Suprapubic skin (tissue), 4 donors: ENCODE measurements around the gene PRTFDC1. TPM values are rescaled to one million over a fixed set of nuclear protein-coding genes. Genes with fewer than 3 reads are reported as not detected.

Experiments
- DNase-seq, 2 donors: peaks; one replicate each; pipeline ENCODE4 v3.0.0-alpha.2; 2019; ENCODE audit warnings: low spot score in 2 of 2
- H3K27ac ChIP-seq: fragments of 200-600 bp; sonication (generic); one replicate; pipeline ENCODE4 v1.5.1; 2019
- H3K27me3 ChIP-seq: fragments of 200-600 bp; sonication (generic); one replicate; pipeline ENCODE4 v1.5.1; 2019
- H3K36me3 ChIP-seq: fragments of 200-600 bp; sonication (generic); one replicate; pipeline ENCODE4 v1.5.1; 2019
- H3K4me1 ChIP-seq: fragments of 200-600 bp; sonication (generic); one replicate; pipeline ENCODE4 v1.5.1; 2019
- H3K4me3 ChIP-seq: fragments of 200-600 bp; sonication (generic); one replicate; pipeline ENCODE4 v1.5.1; 2019; ENCODE audit warnings: mild to moderate bottlenecking
- H3K9me3 ChIP-seq: fragments of 200-600 bp; sonication (generic); one replicate; pipeline ENCODE4 v1.5.1; 2019
- EP300 ChIP-seq: sonication (generic); formaldehyde crosslinking; IDR thresholded peaks from one replicate; pipeline ENCODE4 v1.6.1; 2017; ENCODE audit warnings: antibody characterized with exemption
- POLR2A ChIP-seq, 2 donors: fragments of 450-650 bp; IDR thresholded peaks; one replicate each; pipeline ENCODE4 v1.6.1; 2017; ENCODE audit warnings: antibody characterized with exemption in 2 of 2, mild to moderate bottlenecking in 2 of 2, moderate library complexity in 2 of 2
- POLR2AphosphoS5 ChIP-seq, 3 donors: sonication (generic); formaldehyde crosslinking; IDR thresholded peaks; one replicate each; pipeline ENCODE4 v1.6.1; 2017; ENCODE audit warnings: antibody characterized with exemption in 3 of 3
- WGBS: methylation state at CpG from one replicate; pipeline ENCODE4 v1.1.5; 2018; 5-methylcytosine and 5-hydroxymethylcytosine counted together
- total RNA-seq, 4 donors: library from RNA; depleted of rRNA; stranded (reverse); fragments of >200 nt; gene quantifications; one replicate each; pipeline ENCODE4 v1.1.0, GENCODE V29; 2016
- TF ChIP-seq, protein P1 (sequence below), 2 donors: fragments of 200-600 bp in 1 of 2; fragments of 450-650 bp in 1 of 2; sonication (generic) in 1 of 2; IDR thresholded peaks; one replicate each; pipeline ENCODE4 v1.5.1; 2016 to 2019; ENCODE audit warnings: antibody characterized with exemption in 2 of 2, mild to moderate bottlenecking in 1 of 2, moderate library complexity in 1 of 2

The PRTFDC1 gene, protein sequence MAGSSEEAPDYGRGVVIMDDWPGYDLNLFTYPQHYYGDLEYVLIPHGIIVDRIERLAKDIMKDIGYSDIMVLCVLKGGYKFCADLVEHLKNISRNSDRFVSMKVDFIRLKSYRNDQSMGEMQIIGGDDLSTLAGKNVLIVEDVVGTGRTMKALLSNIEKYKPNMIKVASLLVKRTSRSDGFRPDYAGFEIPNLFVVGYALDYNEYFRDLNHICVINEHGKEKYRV
- under 1 TPM; 0.40 to 0.76 (median 0.69) TPM for total RNA-seq

GRCh38 chr10:24952143-24952706, at the start of gene PRTFDC1:
Gene PRTFDC1, minus strand, starts transcription at chr10:24952606. Its CDS starts 31 bp downstream, at chr10:24952575.
- peak; percentile 69 to 86 for DNase-seq
- H3K9me3 ChIP-seq: no peaks in the 10 kb centered on the region
- H3K36me3 ChIP-seq: no peaks in the 10 kb centered on the region
- H3K4me1 ChIP-seq: peaks cover 34% of the 10 kb centered on the region
- H3K27me3 ChIP-seq: no peaks in the 10 kb centered on the region
- WGBS: 21% methylated on average over 30 of the region's 56 CpGs
- TF ChIP-seq EP300: no peak
- no peak for TF ChIP-seq POLR2AphosphoS5 (IDR thresholded peaks at IDR 0.05)
- TF ChIP-seq, protein P1, sequence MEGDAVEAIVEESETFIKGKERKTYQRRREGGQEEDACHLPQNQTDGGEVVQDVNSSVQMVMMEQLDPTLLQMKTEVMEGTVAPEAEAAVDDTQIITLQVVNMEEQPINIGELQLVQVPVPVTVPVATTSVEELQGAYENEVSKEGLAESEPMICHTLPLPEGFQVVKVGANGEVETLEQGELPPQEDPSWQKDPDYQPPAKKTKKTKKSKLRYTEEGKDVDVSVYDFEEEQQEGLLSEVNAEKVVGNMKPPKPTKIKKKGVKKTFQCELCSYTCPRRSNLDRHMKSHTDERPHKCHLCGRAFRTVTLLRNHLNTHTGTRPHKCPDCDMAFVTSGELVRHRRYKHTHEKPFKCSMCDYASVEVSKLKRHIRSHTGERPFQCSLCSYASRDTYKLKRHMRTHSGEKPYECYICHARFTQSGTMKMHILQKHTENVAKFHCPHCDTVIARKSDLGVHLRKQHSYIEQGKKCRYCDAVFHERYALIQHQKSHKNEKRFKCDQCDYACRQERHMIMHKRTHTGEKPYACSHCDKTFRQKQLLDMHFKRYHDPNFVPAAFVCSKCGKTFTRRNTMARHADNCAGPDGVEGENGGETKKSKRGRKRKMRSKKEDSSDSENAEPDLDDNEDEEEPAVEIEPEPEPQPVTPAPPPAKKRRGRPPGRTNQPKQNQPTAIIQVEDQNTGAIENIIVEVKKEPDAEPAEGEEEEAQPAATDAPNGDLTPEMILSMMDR (IDR thresholded peaks at IDR 0.05): peak in 1 of 2 donors; percentile 4
- peak within 1 kb of the TSS; percentile 91 for H3K27ac ChIP-seq
- peak within 1 kb of the TSS; percentile 76 for H3K4me3 ChIP-seq

DNA sequence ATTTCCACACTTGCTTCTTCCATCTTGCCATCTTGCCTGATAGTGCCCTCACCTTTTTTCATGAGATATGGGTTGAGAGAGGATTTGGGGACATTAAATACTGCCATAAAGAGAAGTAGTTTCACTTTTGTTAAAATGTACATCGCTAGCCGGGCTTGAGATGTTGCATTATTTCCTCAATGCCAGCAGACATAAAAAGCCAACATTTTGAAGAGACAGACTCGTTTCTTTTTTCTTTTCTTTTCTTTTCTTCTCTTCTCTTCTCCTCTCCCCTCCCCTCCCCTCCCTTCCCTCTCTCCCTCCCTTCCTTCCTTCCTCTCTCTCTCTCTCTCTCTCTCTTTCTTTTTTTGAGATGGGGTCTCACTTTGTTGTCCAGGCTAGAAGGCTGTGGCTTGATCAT, 45.6 kb upstream of the PRTFDC1 start:
- H3K27ac ChIP-seq: no peak overlapping the region
- H3K4me3 ChIP-seq: no peak overlapping the region
- WGBS: 89% methylated on average over 3 of the region's 3 CpGs
- TF ChIP-seq, protein P1 (IDR thresholded peaks at IDR 0.05): no peak
- no peak for TF ChIP-seq POLR2AphosphoS5 (IDR thresholded peaks at IDR 0.05)
- TF ChIP-seq POLR2A (IDR thresholded peaks at IDR 0.05): no peak
- TF ChIP-seq EP300: no peak
- H3K27me3 ChIP-seq: no peaks in the 10 kb centered on the region
- DNase-seq: no peak
- H3K36me3 ChIP-seq: no peaks in the 10 kb centered on the region
- no peaks in the 10 kb centered on the region for H3K9me3 ChIP-seq
- H3K4me1 ChIP-seq: no peaks in the 10 kb centered on the region

GRCh38 chr10:24995072-24995471, 42.7 kb upstream of the PRTFDC1 start:
- no peak overlapping the region for H3K27ac ChIP-seq
- H3K9me3 ChIP-seq: no peaks in the 10 kb centered on the region
- no peak for DNase-seq
- no peaks in the 10 kb centered on the region for H3K36me3 ChIP-seq
- H3K27me3 ChIP-seq: no peaks in the 10 kb centered on the region
- TF ChIP-seq EP300: no peak
- no peak for TF ChIP-seq POLR2AphosphoS5 (IDR thresholded peaks at IDR 0.05)
- TF ChIP-seq, protein P1 (IDR thresholded peaks at IDR 0.05): no peak
- no peak for TF ChIP-seq POLR2A (IDR thresholded peaks at IDR 0.05)
- no peaks in the 10 kb centered on the region for H3K4me1 ChIP-seq
- no peak overlapping the region for H3K4me3 ChIP-seq

GRCh38 chr10:24993237-24993958, 41.0 kb upstream of the PRTFDC1 start:
- Histone ChIP-seq H3K4me1 (no peaks in the 10 kb centered on the region), H3K4me3 (no peak overlapping the region), H3K27me3 (no peaks in the 10 kb centered on the region), H3K27ac (no peak overlapping the region), H3K36me3 (no peaks in the 10 kb centered on the region), H3K9me3 (no peaks in the 10 kb centered on the region)
- WGBS: 97% methylated on average over 1 of the region's 1 CpG
- DNase-seq: no peak
- TF ChIP-seq EP300 (no peak), POLR2A (IDR thresholded peaks at IDR 0.05) (no peak), POLR2AphosphoS5 (IDR thresholded peaks at IDR 0.05) (no peak)
- TF ChIP-seq, protein P1 (IDR thresholded peaks at IDR 0.05): no peak

GRCh38 chr10:24992512-24993133, 40.2 kb upstream of the PRTFDC1 start:
- H3K27ac ChIP-seq: no peak overlapping the region

More at GRCh38 chr10:24992512-24993133, 40.2 kb upstream of the PRTFDC1 start:
- no peaks in the 10 kb centered on the region for H3K36me3 ChIP-seq
- no peaks in the 10 kb centered on the region for H3K9me3 ChIP-seq
- no peaks in the 10 kb centered on the region for H3K4me1 ChIP-seq
- WGBS: 83% methylated on average over 3 of the region's 3 CpGs
- H3K4me3 ChIP-seq: no peak overlapping the region
- TF ChIP-seq, protein P1 (IDR thresholded peaks at IDR 0.05): no peak
- TF ChIP-seq POLR2AphosphoS5 (IDR thresholded peaks at IDR 0.05) (no peak), POLR2A (IDR thresholded peaks at IDR 0.05) (no peak), EP300 (no peak)
- H3K27me3 ChIP-seq: no peaks in the 10 kb centered on the region
- DNase-seq: no peak
